ENCODE measurements around the gene RBP7. TPM values are rescaled to one million over a fixed set of nuclear protein-coding genes. Genes with fewer than 3 reads are reported as not detected.

RBP7 gene
- total RNA-seq, 1 experiment from 2014 or later, result 8.1 TPM

DNA sequence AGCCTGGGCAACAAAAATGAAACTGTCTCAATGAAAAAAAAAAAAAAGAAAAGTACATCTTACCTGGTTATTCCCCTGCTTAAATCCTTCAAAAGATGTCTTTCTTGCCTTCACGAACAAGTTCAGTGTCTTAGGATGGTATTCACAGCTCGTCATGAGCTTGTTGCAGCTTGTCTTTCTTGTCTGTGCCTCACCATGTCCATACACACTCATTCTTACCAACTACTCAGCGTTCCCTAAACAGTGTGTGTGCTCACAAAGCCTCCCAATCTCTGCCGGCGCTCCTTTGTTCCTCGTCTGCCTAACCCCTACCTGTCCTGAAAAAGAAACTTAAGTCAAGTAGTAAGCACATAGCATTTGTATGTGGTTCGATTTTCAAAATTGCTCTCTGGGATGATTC lies 66.8 kb downstream of the RBP7 start:
- Histone ChIP-seq H3K27me3 (replicated peaks) (no peaks in the 10 kb centered on the region), H3K27ac (no peak overlapping the region), H3K4me3 (no peak overlapping the region), H3K9me3 (replicated peaks) (no peaks in the 10 kb centered on the region), H3K36me3 (peaks cover 3% of the 10 kb centered on the region), H3K4me1 (replicated peaks) (peaks cover 45% of the 10 kb centered on the region)
- no peak for DNase-seq (ENCODE audit: low read depth in 1 of 2, low spot score in 2 of 2)

DNA sequence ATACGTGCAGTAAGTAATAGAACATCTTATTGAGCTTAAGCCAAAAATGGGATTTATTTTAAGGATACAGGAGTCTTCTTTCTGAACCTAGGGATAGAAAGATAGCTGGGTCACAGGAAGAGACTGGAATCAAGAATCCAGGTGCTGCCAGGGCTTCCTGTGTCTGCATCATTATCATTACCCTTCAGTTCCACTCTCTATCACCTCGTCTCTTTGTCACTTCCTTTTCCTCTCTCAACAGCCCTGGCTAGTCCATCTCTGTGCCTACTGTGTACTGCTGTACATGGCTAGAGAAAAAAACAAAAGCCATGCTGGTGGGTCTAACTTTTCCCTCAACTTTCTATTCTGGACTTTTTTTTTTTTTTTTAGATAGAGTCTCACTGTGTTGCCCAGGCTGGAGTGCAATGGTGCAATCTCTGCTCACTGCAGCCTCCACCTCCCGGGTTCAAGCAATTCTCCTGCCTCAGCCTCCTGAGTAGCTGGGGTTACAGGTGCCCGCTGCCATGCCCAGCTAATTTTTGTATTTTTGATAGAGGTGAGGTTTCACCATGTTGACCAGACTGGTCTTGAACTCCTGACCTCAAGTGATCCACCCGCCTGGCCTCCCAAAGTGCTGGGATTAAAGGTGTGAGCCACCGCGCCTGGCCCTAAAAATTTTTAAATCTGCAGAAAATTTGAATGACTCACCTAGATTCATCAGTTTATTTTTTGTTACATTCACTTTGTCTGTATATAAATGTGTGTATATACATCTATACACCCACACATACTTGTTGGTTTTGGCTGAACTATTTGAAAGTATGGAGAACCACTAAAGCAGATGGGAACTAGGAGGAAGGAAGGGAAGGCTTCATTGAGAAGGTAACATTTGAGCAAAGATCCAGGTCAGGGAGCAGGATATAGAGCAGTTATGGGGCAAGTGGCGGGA lies 67.7 kb downstream of the RBP7 start:
- Histone ChIP-seq H3K9me3 (replicated peaks) (no peaks in the 10 kb centered on the region), H3K27ac (peak overlapping the region; percentile 17), H3K4me3 (no peak overlapping the region), H3K27me3 (replicated peaks) (no peaks in the 10 kb centered on the region), H3K4me1 (replicated peaks) (peaks cover 53% of the 10 kb centered on the region), H3K36me3 (no peaks in the 10 kb centered on the region; the same call in none of the 2 replicates)
- DNase-seq (ENCODE audit: low read depth in 1 of 2, low spot score in 2 of 2), result no peak

DNA sequence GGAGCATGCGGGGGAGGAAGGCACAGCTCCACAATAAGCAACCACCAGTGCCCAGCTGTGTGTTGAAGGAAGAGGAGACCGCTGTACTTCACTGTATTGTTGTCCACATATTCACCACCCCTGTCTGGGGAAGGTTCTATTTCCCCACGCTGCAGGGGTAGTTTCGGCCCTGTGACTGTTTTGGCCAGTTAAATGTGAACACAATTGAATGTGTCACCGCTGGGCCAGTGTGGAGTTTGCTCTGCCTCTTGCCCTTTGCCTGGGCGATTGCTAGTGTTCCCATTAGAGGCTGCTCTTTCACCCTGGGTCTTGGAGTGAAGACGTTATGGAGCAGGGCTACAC lies 68.3 kb downstream of the RBP7 start:
- Histone ChIP-seq H3K36me3 (no peaks in the 10 kb centered on the region; the same call in none of the 2 replicates), H3K27me3 (replicated peaks) (no peaks in the 10 kb centered on the region), H3K4me1 (replicated peaks) (peaks cover 54% of the 10 kb centered on the region), H3K4me3 (no peak overlapping the region), H3K9me3 (replicated peaks) (no peaks in the 10 kb centered on the region), H3K27ac (peak overlapping the region; percentile 17)
- DNase-seq (ENCODE audit: low read depth in 1 of 2, low spot score in 2 of 2), result peak; percentile 38 to 52

Other genes starting within 250 kb of the RBP7 start
- 41.2 and 64.3 TPM in 2 replicates for gene CLSTN1, start 173.3 kb upstream of the RBP7 start, total RNA-seq (2014; rRNA removed; shearing (Covaris generic))
- 28.7 and 37.6 TPM in 2 replicates for gene CTNNBIP1, start 87.0 kb upstream of the RBP7 start, total RNA-seq (2014; rRNA removed; shearing (Covaris generic))
- gene LZIC, start 53.8 kb upstream of the RBP7 start, total RNA-seq (2014; rRNA removed; shearing (Covaris generic)), result 74.8 and 87.6 TPM in 2 replicates
- gene NMNAT1, start 53.8 kb upstream of the RBP7 start, total RNA-seq (2014; rRNA removed; shearing (Covaris generic)), result 29.4 and 49.0 TPM in 2 replicates
- 26.0 and 35.2 TPM in 2 replicates for gene UBE4B, start 35.7 kb downstream of the RBP7 start, total RNA-seq (2014; rRNA removed; shearing (Covaris generic))
- 26.8 and 33.3 TPM in 2 replicates for gene KIF1B, start 213.3 kb downstream of the RBP7 start, total RNA-seq (2014; rRNA removed; shearing (Covaris generic))